ENCODE measurements around the gene CACNA1G.

CACNA1G gene

DNA sequence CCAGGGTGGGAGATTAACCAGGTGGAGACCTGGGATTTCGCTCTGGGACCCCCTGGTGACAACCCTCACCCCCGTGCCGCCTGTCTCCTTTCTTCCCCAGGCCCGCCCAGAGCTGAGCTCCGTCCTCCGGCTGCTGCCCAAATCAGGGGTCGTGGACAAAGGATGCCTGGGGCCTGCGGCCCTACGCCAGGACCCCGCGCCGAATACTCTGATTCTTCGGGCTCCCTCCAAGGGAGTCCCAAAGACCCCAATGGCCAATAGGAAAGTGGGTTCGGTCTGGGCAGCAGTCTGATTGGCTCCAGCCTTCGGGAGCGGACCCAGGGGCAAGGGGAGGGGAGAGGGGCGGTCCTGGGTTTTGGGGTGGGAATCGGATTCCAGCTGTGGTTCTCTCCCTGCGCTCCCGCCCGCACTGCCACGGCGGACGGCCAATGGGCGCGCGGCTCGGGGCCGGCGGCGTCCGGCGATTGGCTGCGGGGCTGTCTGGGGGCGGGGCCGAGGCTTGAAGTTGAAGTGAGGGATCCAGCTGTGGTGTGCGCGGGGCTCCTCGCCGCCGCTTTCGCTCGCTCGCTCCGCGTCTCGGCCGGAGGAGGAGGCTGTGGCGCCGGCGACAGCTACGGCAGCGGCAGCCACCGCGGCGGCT lies at the start of gene CACNA1G:
CACNA1G (plus strand) TSS at position 531 of the 640 bp plus-strand sequence. CDS start 745 bp downstream, outside the sequence.
- no peak for FAIRE-seq

DNA sequence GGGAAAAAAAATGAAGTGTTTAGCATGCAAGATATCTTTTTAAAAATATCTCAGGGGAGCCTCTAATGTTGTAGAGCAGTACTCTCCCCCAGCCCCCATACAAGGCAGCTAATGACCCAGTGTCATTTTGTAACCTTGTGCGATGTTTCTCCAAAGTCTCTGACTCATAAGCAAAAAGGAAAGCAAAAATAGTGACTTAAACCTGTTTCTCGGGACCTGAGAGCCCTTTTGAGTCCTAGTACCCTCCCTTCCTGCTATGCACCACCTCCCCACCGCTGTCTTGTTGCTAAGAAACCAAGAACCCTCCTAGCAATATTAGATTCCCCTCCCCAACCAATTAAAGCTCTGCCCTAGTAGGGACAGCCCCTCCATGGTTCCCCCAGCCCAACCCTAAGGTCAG lies 49.5 kb upstream of the CACNA1G start:
- no peak for FAIRE-seq

DNA sequence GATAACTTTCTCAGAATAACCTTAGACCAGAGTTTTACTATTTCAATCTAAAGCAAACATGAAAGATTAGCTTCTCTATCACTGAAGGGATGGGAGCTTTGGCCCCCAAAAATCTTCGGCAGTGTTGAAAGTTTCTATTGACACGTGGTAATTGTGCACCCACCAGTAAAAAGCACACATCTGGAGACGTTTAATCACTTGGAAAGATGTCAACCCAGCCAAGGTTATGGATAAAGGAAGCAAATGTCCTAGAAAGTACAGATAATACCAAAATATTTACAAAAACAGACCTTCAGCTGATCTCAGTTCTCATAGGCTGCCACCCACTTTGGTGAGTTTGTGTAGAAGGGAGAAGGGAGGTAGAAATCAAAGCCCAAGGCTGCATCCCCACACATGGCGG lies 47.0 kb upstream of the CACNA1G start:
- no peak for FAIRE-seq

DNA sequence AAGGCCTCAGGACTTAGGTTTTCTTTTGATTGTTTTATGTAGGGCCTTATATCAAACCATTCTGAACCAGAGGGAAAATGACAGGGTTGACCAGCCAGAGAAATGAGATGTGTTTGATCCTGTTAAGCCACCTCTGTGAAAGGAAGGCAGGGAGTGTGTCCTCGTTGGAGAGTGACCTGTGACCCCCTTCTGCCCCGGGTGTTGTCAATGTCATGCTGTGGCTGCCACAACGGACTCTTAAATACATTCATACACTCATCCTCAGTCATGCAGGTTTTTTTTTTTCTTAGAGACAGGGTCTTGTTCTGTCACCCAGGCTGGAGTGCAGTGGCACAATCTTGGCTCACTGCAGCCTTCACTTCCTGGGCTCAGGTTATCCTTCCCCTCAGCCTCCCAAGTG lies 46.1 kb upstream of the CACNA1G start:
- FAIRE-seq, result no peak

DNA sequence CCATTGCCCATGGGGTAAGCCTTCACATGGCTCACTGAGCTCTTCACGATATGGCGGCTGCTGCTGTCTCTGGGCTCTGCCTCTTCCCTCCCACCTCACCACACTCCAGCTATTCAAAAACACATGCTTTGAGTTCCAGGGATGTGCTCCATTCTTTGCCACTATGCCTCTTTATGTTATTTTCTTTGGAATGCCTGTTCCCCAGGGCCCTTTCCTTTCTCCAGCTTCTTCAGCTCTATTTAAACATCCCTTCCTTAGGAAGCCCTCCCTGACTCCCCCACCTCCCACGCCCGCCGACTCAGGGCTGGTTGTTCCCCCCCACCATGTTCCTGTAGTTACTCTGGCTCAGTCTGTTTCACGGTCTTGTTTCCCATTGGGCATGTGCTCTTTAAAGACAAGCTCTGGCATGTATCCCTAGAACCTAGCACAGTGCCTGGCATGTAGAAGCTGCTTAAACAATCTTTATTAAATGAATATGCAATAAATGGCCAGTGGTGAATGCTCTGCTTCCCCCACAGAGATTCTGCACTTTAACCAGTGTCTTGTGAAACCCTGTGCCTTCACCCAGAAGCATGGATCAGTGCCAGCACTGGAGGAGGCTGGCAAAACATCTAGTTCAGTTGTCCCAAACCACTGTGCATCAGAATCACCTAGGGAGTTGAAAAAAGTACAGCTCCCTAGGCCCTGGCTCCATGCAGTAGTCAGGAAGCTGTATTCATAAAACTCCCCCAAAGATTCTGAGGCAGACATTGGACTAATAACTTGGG lies 45.4 kb upstream of the CACNA1G start:
- FAIRE-seq, result no peak

DNA sequence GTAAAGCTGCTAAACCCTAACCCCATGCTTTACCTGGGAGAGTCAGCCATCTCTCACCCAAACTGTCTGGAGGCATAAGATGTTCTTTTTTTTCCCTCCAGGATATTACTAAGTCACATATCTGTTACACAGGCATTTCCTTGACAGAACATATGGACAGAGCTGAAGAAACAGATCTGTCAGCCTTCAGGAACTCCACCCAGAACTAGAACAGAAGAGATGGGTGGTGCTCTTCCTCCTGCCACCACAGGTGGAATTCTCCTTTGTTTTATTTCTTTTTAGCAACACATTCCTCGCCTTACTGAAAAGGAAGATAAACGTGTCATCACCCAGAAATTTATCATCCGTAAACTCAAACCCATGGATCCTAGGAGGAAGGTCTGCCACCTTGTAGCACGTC lies 43.5 kb upstream of the CACNA1G start:
- FAIRE-seq, result no peak

DNA sequence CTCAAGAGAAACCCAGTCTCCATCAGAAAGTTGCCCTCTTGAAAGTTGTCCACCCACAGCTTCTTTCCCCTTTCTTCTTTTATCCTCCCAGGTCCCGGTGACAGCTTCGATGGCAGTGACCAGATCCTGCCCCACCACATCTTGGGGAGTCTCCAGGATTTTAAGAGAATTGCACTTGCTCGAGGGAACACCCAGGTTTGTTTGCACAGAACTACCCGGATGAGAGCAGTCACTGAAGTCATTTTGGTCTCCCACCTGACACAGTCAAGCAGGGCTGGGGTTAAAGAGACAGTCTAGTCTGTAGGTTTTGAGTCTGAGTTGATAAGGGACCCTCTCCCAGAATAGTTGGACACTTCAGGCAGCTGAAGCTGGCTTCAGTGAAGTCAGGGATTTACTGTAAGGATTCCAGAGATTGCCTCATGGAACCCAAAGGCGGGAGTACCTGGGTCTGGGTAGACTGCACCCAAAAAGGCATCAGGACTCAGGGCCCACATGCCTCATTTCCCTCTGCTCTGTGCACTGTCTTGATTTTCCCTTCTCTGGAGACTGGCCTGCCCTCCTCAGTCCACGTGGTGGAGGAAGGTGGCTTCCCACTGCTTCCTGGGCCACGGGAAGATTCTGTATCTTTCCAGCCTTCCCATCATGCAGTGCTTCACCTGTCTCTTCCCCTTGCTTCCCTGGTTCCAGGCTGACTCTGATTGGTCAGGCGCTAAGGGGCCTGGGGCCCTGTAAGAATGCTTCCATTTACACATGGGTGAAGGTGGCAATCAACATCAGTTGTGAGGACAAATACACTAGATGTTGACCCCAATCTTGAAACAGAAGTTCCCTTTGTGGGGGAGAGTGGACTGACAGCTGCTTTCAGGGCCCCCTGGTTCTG lies 42.8 kb upstream of the CACNA1G start:
- no peak for FAIRE-seq

DNA sequence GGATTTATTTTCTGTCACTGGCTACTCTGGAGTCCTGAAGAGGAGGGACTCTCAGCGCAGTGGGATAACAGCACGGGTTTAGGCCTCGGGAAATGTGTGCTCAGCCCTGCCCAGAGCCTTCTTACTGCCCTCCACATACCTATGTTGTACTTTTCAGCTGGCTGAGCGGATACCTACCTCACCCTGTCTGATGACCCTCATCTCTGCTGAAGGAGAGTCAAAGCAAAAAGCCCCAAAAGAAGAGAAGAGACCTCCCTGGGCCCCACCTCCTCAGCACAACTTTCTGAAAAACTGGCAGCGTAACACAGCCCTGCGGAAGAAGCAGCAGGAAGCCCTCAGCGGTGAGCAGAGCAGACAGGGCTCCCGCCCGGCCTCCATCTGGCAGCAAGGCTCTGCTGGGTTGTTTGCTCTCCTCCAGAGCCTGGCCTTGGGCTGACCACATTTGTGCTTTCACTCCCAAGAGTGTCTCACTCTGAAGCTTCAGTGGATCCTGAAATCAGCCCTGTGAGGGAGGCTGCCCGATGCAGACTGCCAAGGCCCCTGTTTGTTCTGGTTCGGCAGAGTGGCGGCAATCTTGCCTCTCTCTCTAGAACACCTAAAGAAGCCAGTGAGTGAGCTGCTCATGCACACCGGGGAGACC lies 42.0 kb upstream of the CACNA1G start:
- no peak for FAIRE-seq

DNA sequence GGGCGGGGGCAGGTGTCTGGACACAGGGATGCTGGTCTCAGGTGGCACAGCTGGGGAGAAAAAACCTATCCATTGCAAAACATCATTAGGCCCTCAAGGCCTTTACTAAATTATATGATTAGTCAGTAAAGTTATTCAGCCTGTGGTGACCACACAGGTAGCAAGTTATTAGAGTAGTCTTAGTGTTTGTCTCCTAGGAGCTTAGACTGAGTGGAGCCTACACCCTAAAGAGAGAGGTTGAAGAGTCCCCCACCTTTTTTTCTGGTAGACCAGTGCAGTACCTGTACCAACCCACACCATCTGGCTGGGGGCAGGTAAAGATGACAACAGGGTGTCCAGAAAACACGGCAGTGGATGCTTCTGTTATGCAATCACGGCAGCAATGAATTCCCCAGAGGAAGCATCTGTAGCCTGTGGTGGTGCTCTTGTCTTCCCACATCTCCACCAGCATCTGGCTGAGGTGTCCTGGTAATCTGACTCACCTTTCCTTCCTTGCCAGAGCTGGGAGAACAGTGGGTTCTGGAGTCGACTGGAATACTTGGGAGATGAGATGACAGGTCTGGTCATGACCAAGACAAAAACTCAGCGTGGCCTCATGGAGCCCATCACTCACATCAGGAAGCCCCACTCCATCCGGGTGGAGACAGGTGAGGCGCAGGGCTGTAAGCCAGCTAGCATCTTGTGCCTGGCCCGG lies 41.2 kb upstream of the CACNA1G start:
- FAIRE-seq, result no peak

DNA sequence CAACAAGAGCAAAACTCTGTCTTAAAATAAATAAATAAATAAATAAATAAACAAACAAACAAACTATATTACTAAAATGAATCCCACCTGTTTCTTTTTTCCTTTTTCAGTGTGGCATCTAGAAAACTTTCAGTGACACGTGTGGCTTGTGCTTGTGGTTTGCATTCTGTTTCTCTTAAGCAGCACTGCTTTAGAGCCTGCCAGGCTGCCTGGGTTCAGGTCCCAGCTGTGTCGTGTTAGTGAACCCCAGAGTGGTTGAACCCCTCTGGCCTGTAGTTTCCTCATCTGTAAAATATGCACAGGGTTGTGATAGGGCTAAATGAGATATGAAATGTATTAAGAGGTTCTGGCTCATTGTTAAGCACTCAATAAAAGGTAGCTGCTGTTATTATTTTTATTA lies 40.0 kb upstream of the CACNA1G start:
- no peak for FAIRE-seq

DNA sequence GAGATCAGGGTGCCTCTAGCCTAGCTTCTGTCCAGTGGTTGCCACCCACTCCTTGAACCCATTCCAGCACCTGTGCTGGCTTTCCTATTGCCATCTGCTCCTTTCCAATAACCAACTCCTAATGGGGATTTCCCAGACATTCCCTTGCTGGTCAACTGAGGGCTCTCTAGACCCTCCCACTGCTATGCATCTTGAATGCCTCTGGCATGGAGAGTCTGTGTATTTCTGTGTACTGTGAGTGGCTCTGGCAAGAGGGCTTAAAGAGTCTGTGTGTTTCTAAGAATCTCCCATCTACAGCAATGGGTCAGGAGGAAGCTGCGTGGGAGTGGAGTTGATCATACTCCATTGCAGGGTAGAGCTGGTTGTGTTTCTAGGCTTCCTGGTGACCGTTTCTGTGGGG lies 39.0 kb upstream of the CACNA1G start:
- no peak for FAIRE-seq

DNA sequence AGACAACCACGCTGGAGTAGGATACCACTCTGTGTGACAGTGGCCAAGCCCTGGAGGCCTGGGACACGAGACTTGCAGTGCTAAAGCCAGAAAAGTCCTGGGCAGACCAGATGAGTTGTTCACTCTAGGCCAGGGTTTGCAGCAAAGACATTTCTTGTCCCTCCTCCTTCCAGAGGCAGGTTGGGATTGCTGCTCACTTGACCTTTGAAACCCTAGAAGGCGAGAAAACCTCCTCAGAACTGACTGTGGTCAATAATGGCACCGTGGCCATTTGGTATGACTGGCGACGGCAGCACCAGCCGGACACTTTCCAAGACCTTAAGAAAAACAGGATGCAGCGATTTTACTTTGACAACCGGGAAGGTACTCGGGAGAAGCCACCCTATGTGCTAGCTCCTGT lies 37.7 kb upstream of the CACNA1G start:
- no peak for FAIRE-seq

DNA sequence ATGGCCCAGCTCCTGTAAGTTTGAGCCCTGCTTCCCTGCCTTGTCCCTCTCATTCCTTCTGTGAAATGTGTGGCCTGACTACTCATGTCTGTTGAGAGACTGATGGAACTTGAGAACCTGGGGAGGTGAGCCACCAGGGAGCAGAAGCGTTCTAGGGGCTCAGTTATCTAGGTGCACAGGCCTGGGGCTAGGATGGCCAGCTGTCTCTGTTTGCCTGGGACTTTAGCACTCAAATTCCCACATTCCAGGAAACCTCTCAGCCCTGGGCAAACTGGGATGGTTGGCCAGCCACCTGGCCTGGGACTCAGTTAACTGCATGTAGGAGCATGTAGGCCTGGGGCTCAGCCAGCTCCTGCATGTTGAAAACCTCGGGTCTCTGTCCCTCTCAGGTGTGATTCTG lies 37.3 kb upstream of the CACNA1G start:
- FAIRE-seq, result no peak

DNA sequence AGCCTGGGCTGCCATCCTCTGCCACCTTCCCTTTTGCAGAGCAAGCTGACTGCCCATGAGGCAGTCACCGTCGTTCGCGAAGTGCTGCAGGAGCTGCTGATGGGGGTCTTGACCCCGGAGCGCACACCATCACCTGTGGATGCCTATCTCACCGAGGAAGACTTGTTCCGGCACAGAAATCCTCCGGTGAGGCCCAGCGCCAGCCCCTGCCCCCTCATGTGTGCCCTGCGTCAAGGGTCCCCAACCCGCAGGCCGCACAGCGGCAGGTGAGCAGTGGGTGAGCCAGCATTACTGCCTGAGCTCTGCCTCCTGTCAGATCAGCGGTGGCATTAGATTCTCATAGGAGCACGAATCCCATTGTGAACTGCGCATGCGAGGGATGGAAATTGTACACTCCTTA lies 35.7 kb upstream of the CACNA1G start:
- FAIRE-seq, result no peak

DNA sequence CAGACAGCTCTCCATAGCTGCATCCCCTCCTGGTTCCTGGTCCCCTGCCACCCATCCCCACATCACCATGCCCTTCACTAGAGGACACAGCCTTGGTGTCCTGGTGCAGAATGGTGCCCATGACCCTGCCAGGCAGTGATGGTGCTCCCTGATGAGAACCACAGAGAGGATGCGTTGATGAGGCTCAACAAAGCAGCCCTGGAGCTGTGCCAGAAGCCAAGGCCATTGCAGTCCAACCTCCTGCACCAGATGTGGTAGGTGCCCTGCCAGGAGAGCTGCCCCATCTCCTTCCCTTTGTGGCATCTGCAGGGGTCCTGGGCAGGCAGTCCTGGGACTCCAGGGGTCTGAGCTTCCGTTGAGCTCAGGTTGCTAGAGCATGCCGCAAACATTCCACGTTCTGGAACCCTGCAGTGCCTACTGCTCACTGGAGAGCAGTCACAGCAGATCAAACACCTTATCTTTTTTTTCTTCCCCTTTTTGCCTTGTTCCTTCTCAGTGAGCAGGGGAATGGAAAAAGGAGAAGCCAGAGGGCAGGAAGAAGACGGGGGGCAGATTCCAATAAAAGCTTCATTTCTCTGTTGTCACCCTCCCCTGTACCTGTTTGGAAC lies 33.3 kb upstream of the CACNA1G start:
- no peak for FAIRE-seq

DNA sequence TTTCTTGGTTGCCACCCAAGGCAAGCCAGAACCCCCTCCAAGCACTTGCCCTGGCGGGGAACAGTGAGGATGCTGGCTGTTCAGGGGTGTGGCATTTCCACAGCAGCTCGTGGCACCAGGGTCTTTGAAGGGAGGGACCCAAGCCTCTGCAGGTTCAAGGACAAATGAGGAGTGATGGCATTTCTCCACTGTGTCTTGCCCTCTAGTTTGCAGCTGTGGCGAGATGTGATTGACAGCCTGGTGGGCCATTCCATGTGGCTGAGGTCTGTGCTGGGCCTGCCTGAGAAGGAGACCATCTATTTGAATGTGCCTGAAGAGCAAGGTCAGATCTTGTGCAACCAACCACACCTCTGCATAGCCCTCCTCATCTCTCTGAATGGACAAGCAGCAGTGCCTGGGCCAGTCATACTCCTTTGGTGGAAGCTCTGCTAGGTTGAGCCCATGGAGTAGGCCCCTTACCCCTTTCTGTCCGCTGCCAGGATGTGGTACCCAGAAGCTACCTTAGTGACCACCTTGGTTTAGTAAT lies 32.5 kb upstream of the CACNA1G start:
- no peak for FAIRE-seq

DNA sequence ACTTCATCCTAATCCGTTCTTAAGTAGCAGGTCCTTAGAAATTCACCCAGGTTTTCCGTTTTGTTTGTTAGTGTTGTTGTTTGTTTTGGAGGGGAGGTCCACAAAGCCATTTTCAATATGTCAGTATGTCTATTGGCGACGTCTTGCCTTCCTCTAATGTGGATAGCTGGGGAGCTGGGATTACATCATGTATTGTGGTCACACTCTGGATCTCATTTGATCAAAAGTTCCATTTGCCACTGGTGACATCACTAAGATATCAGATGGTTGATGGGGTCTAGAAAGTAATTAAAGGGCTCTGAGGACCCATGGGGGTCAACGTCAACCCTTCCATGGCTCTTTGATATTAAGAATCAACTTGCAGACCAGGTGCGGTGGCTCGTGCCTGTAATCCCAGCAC lies 30.7 kb upstream of the CACNA1G start:
- FAIRE-seq, result no peak

DNA sequence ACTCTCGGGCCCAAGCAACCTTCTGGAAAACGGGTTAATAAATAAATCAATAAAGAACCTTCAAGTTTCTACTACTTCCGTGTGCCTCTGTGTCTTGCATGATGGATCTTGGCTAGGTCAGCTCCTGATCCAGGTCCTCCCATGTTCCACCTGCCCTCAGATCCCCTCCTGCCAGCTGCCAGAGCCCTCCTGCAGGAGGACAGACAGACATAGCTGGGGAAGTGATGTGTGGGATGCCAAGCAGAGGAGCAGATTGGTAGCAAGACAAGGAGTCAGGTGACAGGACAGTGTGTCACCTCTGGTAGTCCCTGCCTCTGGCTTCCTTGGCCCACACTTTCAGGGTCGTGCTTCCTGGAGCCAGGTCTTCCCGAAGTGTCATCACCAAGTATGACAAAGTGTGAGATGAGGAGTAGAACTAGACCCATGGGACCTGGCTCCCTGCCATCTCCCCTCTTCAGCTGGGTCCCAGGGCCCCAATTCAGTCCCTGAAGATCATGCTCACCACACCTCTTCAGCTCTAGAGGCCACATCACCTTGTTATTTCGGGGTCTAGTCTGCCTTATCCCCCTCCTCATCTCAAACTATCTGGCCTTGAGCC lies 29.0 kb upstream of the CACNA1G start:
- no peak for FAIRE-seq

DNA sequence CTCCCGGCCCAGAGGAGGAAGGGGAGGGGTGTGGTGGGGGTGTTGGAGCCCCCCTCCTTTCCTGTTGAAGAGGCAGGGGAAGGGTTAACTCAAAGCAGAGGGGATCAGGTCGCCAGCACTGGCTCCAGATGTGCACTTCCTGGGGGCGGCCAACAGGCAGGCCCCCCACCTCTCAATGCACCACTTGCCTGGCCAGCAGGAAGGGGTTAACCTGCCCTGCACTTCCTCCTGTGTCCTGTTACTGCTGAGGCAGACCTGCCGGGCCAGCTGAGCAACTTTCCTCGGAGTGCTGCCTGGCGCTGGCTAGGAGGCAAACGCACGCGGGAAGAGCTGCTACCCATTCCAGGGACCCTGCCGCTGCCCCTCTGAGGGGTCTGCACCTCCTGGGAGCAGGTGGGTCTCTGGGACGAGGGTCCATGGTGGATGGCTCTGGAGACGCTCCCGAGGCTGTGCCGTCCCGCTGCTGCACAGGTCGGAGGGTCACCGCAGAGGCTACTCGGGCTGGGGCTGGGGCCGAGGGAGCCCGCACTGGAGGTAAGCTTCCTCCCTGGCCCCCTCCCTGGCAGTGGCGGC lies 28.0 kb upstream of the CACNA1G start, which contains the start of gene EPN3:
EPN3 (plus strand) TSS at position 284 of the 573 bp plus-strand sequence. CDS start 3,822 bp downstream, outside the sequence.
- no peak for FAIRE-seq

DNA sequence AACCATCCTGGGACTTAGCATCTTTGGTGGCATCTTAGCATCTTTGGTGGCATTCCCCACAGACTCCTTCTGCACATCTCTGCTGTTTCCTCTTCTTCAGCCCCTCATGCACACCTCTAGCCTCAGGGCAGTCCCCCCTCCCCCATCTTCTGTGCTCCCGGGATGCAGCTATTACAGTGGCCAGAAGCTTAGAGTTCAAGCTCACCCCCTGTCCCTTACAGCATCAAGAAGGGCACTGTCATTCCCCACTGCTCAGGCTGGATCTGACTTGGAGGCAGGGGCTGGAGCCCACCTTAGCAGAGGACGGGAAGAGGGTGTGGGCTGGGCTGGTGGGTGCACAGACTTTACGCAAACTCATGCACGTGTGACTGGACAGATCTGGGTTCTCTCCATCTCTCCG lies 27.3 kb upstream of the CACNA1G start:
- no peak for FAIRE-seq

DNA sequence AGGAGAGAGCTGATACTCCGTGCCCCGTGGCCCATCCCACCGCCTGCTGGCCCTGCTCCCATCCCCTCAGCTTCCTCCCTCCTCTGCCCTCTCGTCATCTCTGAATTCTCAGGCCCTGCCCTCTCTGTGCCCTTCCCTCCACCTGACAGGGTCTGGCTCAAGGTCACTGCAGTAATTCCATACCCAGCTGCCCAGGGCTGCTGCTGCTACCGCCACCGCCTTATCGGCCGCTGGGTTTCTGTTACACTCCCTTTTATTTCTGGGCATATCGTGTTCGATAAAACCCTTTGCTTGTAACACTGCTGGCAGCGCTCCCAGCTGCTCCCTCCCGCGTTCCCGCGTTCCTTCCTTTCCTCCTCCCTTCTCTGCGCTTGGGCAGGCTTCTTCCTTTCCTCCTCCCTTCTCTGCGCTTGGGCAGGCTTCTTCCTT lies 26.8 kb upstream of the CACNA1G start:
- no peak for FAIRE-seq

Measured in TTC549 (cell line).